GM23338 (cell line): ENCODE measurements around the gene RFC1.

Experiments
- CTCF ChIP-seq, 2 experiments: fragments of 200-600 bp in 1 of 2; sonication (generic) in 1 of 2; conservative IDR thresholded peaks; 2 replicates each; pipeline versions ENCODE4 v1.5.1 to v1.6.1; 2016 to 2017; ENCODE audit warnings: antibody characterized with exemption in 2 of 2, low read depth in 2 of 2, mild to moderate bottlenecking in 2 of 2, moderate library complexity in 1 of 2
- EZH2 ChIP-seq: fragments of 200-600 bp; sonication (generic); IDR thresholded peaks from one replicate; pipeline ENCODE4 v1.8.0; 2017; ENCODE audit warnings: antibody characterized with exemption, mild to moderate bottlenecking, low read depth; ENCODE audit not compliant: unreplicated experiment
- EZH2phosphoT487 ChIP-seq: fragments of 200-600 bp; sonication (generic); IDR thresholded peaks from one replicate; pipeline ENCODE4 v1.8.1; 2018; ENCODE audit warnings: antibody characterized with exemption; ENCODE audit not compliant: unreplicated experiment

- TF ChIP-seq CTCF (conservative IDR thresholded peaks at IDR 0.05; ENCODE audit: low read depth in 2 of 2) (no peak), EZH2 (no peak), EZH2phosphoT487 (no peak)
Observed at GRCh38 chr4:39287223-39287622, 78.9 kb downstream of the RFC1 start.
